GM13977 (cell line): Measurements from ENCODE around the gene ZNF90.

Source experiments
- DNase-seq: peaks from one replicate; pipeline ENCODE4 v3.0.0; 2012; ENCODE audit warnings: low spot score
- CTCF ChIP-seq: IDR thresholded peaks from 2 replicates; pipeline ENCODE4 v1.5.1; 2012; ENCODE audit warnings: mild to moderate bottlenecking, control low read depth; ENCODE audit not compliant: insufficient read depth; ENCODE audit errors: extremely low read depth, missing control alignments
- in situ Hi-C: fragments of 300-500 bp; cut with MboI; formaldehyde crosslinking; loops from one replicate; pipeline ENCODE4 v1.12.0; 2022; ENCODE audit warnings: low sequenced_read_pairs, low pct_unique_long_range_greater_than_20kb, mixed read lengths, inconsistent platforms; ENCODE audit not compliant: unreplicated experiment

The ZNF90 gene

GRCh38 chr19:20153281-20153680 is 75.5 kb downstream of the ZNF90 start:
- TF ChIP-seq CTCF, result no peak
- no peak for DNase-seq
- in situ Hi-C loops, result no loop called here

GRCh38 chr19:20154636-20155035 is 76.8 kb downstream of the ZNF90 start:
- in situ Hi-C loops, result no loop called here
- DNase-seq, result no peak
- no peak for TF ChIP-seq CTCF

GRCh38 chr19:20162821-20163220 is 85.0 kb downstream of the ZNF90 start:
- in situ Hi-C loops, result no loop called here
- no peak for DNase-seq
- no peak for TF ChIP-seq CTCF

- in situ Hi-C loops, result no loop called here
- no peak for TF ChIP-seq CTCF
- no peak for DNase-seq
Observed at GRCh38 chr19:20164456-20164855, 86.7 kb downstream of the ZNF90 start.

- no peak for TF ChIP-seq CTCF
- in situ Hi-C loops, result no loop called here
- no peak for DNase-seq
Observed at GRCh38 chr19:20165971-20166592, 88.3 kb downstream of the ZNF90 start.

- TF ChIP-seq CTCF, result no peak
- peak; percentile 68 for DNase-seq
- in situ Hi-C loops, result no loop called here
Observed at GRCh38 chr19:20167020-20167644, 89.3 kb downstream of the ZNF90 start, which contains the start of gene ZNF486. ZNF486 (plus strand) TSS chr19:20167214; CDS start chr19:20167331, 117 bp downstream.
